HepG2 (cell line): ENCODE results near the gene PIWIL4. TPM values are rescaled to one million over a fixed set of nuclear protein-coding genes. Genes with fewer than 3 reads are reported as not detected.
"Not testable (repeated sequence)": the region's sequence is repeated elsewhere in the genome, so short reads cannot be mapped to it uniquely, and the experiment has no call there.

Source experiments
- ATAC-seq: fragments of 200-7000 bp; cut with Tn5 transposase; 3 replicates; pipeline ENCODE4 v1.9.1; 2020; ENCODE audit warnings: mild to moderate bottlenecking, moderate library complexity
- BruUV-seq: library from RNA; stranded (reverse); fragments of 400-500 nt; replicated peaks from 2 replicates; lab custom pipeline; 2021; lab: Mats Ljungman, UMichigan
- CTCF ChIA-PET: fragments of 300-600 bp; formaldehyde crosslinking; extraction: SDS; loops from one replicate; lab custom pipeline; 2021; ENCODE audit warnings: low total read pairs, inconsistent platforms, low intra/inter-chr PET ratio; lab: Yijun Ruan, JAX
- POLR2A ChIA-PET: fragments of 350-600 bp; sonication (Branson Sonifier 250); formaldehyde crosslinking; loops from one replicate; lab custom pipeline; 2020; ENCODE audit warnings: antibody characterized with exemption, inconsistent platforms; lab: Yijun Ruan, JAX
- DNase-seq: peaks from one replicate; pipeline ENCODE4 v3.0.0-alpha.2; 2015; ENCODE audit warnings: low spot score
- FAIRE-seq: peaks from 3 replicates; lab custom pipeline; 2011; peaks lifted over from hg19 to GRCh38; lab: Jason Lieb, UNC
- H2AFZ ChIP-seq: one replicate; pipeline ENCODE4 v1.6.1; 2011; ENCODE audit warnings: low read length, inconsistent platforms
- H3K27ac ChIP-seq: fragments of 300-600 bp; 3 replicates; pipeline ENCODE4 v1.8.0; 2011; ENCODE audit warnings: mixed run types, mild to moderate bottlenecking, mixed read lengths, low read length, inconsistent platforms; ENCODE audit not compliant: insufficient read depth; ENCODE audit errors: extremely low read length
- H3K27me3 ChIP-seq, 2 experiments: fragments of 200-600 bp in 1 of 2; 2 replicates in 1 of 2; 3 replicates in 1 of 2; pipeline versions ENCODE4 v1.6.0 to v1.8.0; 2011; ENCODE audit warnings: low read length in 2 of 2, mild to moderate bottlenecking in 2 of 2, moderate library complexity in 2 of 2, inconsistent platforms in 1 of 2; ENCODE audit not compliant: insufficient read depth in 2 of 2, control insufficient read depth in 1 of 2
- H3K36me3 ChIP-seq, 2 experiments: fragments of 200-600 bp in 1 of 2; replicated peaks in 1 of 2; 2 replicates in 1 of 2; 3 replicates in 1 of 2; pipeline versions ENCODE4 v1.5.1 to v1.8.0; 2011; ENCODE audit warnings: low read length in 2 of 2, inconsistent platforms in 1 of 2; ENCODE audit not compliant: insufficient read depth in 2 of 2, control insufficient read depth in 1 of 2
- H3K4me1 ChIP-seq: 2 replicates; pipeline ENCODE4 v1.5.1; 2012; ENCODE audit warnings: low read length, inconsistent platforms; ENCODE audit not compliant: insufficient read depth
- H3K4me2 ChIP-seq: 2 replicates; pipeline ENCODE4 v1.6.0; 2011; ENCODE audit warnings: low read depth, low read length, inconsistent platforms
- H3K4me3 ChIP-seq, 3 experiments: fragments of 200-600 bp in 1 of 3; sonication (generic), shearing (Covaris generic) in 1 of 3; replicated peaks in 1 of 3; 2 replicates each; pipeline ENCODE4 v1.5.1; 2011 to 2016; ENCODE audit warnings: low read length in 3 of 3, inconsistent platforms in 2 of 3, low read depth in 2 of 3, mild to moderate bottlenecking in 2 of 3, control low read depth in 1 of 3, mixed read lengths in 1 of 3; ENCODE audit not compliant: insufficient read depth in 1 of 3
- H3K79me2 ChIP-seq: one replicate; pipeline ENCODE4 v1.6.1; 2011; ENCODE audit warnings: low read length, inconsistent platforms; ENCODE audit not compliant: insufficient read depth
- H3K9ac ChIP-seq: 2 replicates; pipeline ENCODE4 v1.6.0; 2011; ENCODE audit warnings: mild to moderate bottlenecking, low read depth, low read length, inconsistent platforms; ENCODE audit not compliant: insufficient read depth
- H3K9me3 ChIP-seq: 2 replicates; pipeline ENCODE4 v1.5.1; 2012; ENCODE audit warnings: mild to moderate bottlenecking, low read length
- H4K20me1 ChIP-seq: 2 replicates; pipeline ENCODE4 v1.6.0; 2011; ENCODE audit warnings: inconsistent platforms, mild to moderate bottlenecking, low read length, moderate library complexity; ENCODE audit not compliant: insufficient read depth
- MBNL3 ChIP-seq: fragments of 250-450 bp; sonication (Bioruptor Pico); conservative IDR thresholded peaks from 2 replicates; pipeline ENCODE4 v1.8.0; 2022; ENCODE audit warnings: mild to moderate bottlenecking, inconsistent platforms
- NCOA1 ChIP-seq: sonication (generic); formaldehyde crosslinking; IDR thresholded peaks from 2 replicates; pipeline ENCODE4 v1.9.0; 2021; ENCODE audit warnings: missing genetic modification reagents
- NKX3-1 ChIP-seq: sonication (generic); formaldehyde crosslinking; IDR thresholded peaks from 2 replicates; pipeline ENCODE4 v1.5.0; 2020; ENCODE audit warnings: missing genetic modification reagents
- ZNF253 ChIP-seq: sonication (generic); formaldehyde crosslinking; IDR thresholded peaks from 2 replicates; pipeline ENCODE4 v1.8.0; 2022; ENCODE audit warnings: mild to moderate bottlenecking, missing genetic modification reagents, borderline replicate concordance
- ZNF567 ChIP-seq: sonication (generic); formaldehyde crosslinking; IDR thresholded peaks from 2 replicates; pipeline ENCODE4 v1.8.1; 2023; ENCODE audit warnings: mild to moderate bottlenecking, missing genetic modification reagents, borderline replicate concordance
- ZNF619 ChIP-seq: sonication (generic); formaldehyde crosslinking; IDR thresholded peaks from 2 replicates; pipeline ENCODE4 v1.4.0; 2020; ENCODE audit warnings: mild to moderate bottlenecking, missing genetic modification reagents
- WGBS: methylation state at CpG from one replicate; pipeline ENCODE4 v1.1.6; 2017; ENCODE audit warnings: low lambda C conversion rate; 5-methylcytosine and 5-hydroxymethylcytosine counted together
- in situ Hi-C: cut with HindIII; loops from 2 replicates; pipeline ENCODE4 v1.10.0; 2017; ENCODE audit warnings: low pct_unique_long_range_greater_than_20kb; ENCODE audit not compliant: extremely low pct_ligation_motif_present
- intact Hi-C: fragments of 100-400 bp; cut with micrococcal nuclease; formaldehyde crosslinking; loops from one replicate; pipeline ENCODE4 v1.10.0; 2022; ENCODE audit not compliant: unreplicated experiment
- polyA plus RNA-seq, 8 experiments: library from polyadenylated mRNA; depleted of rRNA in 3 of 8; stranded (reverse) in 7 of 8; unstranded in 1 of 8; fragments of >200 nt; fragmentation: Illumina TruSeq in 4 of 8; extraction: Trizol in 4 of 8; gene quantifications; 2 replicates each; pipeline versions ENCODE4 v1.2.1 to v1.2.3, GENCODE V29; 2011 to 2016; ENCODE audit warnings: low read depth in 4 of 8, missing spikeins in 1 of 8, mixed read lengths in 1 of 8; ENCODE audit not compliant: insufficient read depth in 1 of 8
- total RNA-seq, 5 experiments: library from RNA; depleted of rRNA; stranded (reverse); fragments of >200 nt; fragmentation: Illumina TruSeq; extraction: Trizol; gene quantifications; 2 replicates each; pipeline ENCODE4 v1.2.3, GENCODE V29; 2016; ENCODE audit warnings: low read depth in 1 of 5
- TF ChIP-seq, protein P1 (sequence below): sonication (generic); formaldehyde crosslinking; IDR thresholded peaks from 2 replicates; pipeline ENCODE4 v1.4.0; 2020; ENCODE audit warnings: missing genetic modification reagents
- TF ChIP-seq, protein P2 (sequence below): sonication (generic); formaldehyde crosslinking; IDR thresholded peaks from 2 replicates; pipeline ENCODE4 v1.5.1; 2020; ENCODE audit warnings: mild to moderate bottlenecking, moderate library complexity, missing genetic modification reagents

PIWIL4 gene
- total and polyA plus RNA-seq, 2 of the 13 experiments (the other 11 are each of a cell fraction or from before 2014, with no cell fraction given): 0.08 TPM; not detected in 1

DNA sequence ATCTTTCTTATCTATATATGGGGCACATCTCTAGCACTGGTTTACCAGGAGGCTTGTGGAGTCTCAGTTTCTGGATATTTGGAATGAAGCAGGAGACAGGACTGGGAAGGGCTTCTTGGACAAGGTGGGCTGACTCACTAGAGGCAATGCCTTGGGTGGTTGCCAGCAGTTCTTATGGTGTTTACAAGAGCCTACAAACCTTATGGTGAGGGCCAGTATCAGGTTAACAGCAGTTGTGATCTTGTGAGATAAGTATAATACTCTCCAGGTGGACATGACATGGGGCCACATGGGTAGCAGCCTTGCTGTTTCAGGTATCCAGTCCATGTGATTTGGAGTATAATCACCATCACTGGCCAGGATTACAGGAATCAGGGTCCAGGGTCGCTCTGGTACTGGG is 13.2 kb upstream of the PIWIL4 start:
- ATAC-seq: no peak
- FAIRE-seq: no peak
- H2AFZ ChIP-seq: no peak overlapping the region
- no peak overlapping the region for H3K27ac ChIP-seq
- in situ Hi-C loops (no loop called here), intact Hi-C loops (no loop called here)
- no peaks in the 10 kb centered on the region for H4K20me1 ChIP-seq
- no peak for DNase-seq
- no peaks in the 10 kb centered on the region for H3K4me1 ChIP-seq
- no peaks in the 10 kb centered on the region for H3K9me3 ChIP-seq
- H3K27me3 ChIP-seq: no peaks in the 10 kb centered on the region
- TF ChIP-seq, protein P1, sequence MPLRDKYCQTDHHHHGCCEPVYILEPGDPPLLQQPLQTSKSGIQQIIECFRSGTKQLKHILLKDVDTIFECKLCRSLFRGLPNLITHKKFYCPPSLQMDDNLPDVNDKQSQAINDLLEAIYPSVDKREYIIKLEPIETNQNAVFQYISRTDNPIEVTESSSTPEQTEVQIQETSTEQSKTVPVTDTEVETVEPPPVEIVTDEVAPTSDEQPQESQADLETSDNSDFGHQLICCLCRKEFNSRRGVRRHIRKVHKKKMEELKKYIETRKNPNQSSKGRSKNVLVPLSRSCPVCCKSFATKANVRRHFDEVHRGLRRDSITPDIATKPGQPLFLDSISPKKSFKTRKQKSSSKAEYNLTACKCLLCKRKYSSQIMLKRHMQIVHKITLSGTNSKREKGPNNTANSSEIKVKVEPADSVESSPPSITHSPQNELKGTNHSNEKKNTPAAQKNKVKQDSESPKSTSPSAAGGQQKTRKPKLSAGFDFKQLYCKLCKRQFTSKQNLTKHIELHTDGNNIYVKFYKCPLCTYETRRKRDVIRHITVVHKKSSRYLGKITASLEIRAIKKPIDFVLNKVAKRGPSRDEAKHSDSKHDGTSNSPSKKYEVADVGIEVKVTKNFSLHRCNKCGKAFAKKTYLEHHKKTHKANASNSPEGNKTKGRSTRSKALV (CRISPR knock-in tag): no peak
- TF ChIP-seq, protein P2, sequence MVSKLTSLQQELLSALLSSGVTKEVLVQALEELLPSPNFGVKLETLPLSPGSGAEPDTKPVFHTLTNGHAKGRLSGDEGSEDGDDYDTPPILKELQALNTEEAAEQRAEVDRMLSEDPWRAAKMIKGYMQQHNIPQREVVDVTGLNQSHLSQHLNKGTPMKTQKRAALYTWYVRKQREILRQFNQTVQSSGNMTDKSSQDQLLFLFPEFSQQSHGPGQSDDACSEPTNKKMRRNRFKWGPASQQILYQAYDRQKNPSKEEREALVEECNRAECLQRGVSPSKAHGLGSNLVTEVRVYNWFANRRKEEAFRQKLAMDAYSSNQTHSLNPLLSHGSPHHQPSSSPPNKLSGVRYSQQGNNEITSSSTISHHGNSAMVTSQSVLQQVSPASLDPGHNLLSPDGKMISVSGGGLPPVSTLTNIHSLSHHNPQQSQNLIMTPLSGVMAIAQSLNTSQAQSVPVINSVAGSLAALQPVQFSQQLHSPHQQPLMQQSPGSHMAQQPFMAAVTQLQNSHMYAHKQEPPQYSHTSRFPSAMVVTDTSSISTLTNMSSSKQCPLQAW: no peak
- no peak for TF ChIP-seq ZNF619
- TF ChIP-seq MBNL3 (CRISPR knock-in tag): no peak
- TF ChIP-seq ZNF567 (CRISPR knock-in tag): no peak
- TF ChIP-seq NCOA1 (CRISPR knock-in tag): no peak
- no peak for TF ChIP-seq ZNF253
- no peak for TF ChIP-seq NKX3-1 (CRISPR knock-in tag)
- BruUV-seq: no TSS peak
- no peaks in the 10 kb centered on the region for H3K36me3 ChIP-seq
- POLR2A ChIA-PET: no interaction called here
- WGBS: 0% methylated on average over 1 of the region's 1 CpG
- H3K9ac ChIP-seq: no peak overlapping the region
- no peak overlapping the region for H3K4me2 ChIP-seq
- CTCF ChIA-PET: no interaction called here
- no peaks in the 10 kb centered on the region for H3K79me2 ChIP-seq
- no peak overlapping the region for H3K4me3 ChIP-seq

DNA sequence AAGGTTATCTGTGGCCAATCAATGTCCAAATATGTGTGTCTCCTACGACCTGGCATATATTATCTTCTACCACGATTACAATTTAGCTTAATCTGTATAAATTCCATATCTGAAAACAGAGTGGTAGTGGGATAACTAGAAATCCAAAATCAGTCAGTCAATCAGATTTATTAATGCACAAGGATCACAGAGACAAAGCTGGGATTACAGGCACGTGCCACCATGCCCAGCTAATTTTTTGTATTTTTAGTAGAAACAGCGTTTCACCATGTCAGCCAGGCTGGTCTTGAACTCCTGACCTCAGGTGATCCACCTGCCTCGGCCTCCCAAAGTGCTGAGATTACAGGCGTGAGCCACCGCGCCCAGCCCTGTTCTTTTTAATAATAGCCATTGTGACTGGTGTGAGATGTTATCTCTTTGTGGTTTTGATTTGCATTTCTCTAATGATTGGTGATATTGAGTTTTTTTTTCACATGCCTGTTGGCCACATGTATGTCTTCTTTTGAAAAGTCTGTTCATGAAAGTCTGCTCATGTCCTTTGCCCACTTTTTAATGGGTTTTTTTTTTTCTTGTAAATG is 11.3 kb upstream of the PIWIL4 start:
- H3K9me3 ChIP-seq, H3K27ac ChIP-seq, intact Hi-C loops, FAIRE-seq, in situ Hi-C loops, H3K4me3 ChIP-seq, ATAC-seq, POLR2A ChIA-PET, H3K27me3 ChIP-seq, H4K20me1 ChIP-seq, H3K79me2 ChIP-seq, BruUV-seq, H3K4me2 ChIP-seq, H3K36me3 ChIP-seq, H2AFZ ChIP-seq, H3K9ac ChIP-seq, DNase-seq, H3K4me1 ChIP-seq, CTCF ChIA-PET: not testable (repeated sequence)
- WGBS: 28% methylated on average over 8 of the region's 8 CpGs
